C4-2B (cell line): Measurements from ENCODE around the gene LRRC70.

Experiments
- ZFX ChIP-seq: fragments of 450-650 bp; IDR thresholded peaks from 2 replicates; pipeline ENCODE4 v1.6.1; 2017
- TF ChIP-seq, protein P1 (sequence below): fragments of 450-650 bp; conservative IDR thresholded peaks from 2 replicates; pipeline ENCODE4 v1.5.1; 2017; ENCODE audit warnings: mild to moderate bottlenecking

GRCh38 chr5:62568143-62568542 is 10.5 kb upstream of the LRRC70 start:
- TF ChIP-seq, protein P1, sequence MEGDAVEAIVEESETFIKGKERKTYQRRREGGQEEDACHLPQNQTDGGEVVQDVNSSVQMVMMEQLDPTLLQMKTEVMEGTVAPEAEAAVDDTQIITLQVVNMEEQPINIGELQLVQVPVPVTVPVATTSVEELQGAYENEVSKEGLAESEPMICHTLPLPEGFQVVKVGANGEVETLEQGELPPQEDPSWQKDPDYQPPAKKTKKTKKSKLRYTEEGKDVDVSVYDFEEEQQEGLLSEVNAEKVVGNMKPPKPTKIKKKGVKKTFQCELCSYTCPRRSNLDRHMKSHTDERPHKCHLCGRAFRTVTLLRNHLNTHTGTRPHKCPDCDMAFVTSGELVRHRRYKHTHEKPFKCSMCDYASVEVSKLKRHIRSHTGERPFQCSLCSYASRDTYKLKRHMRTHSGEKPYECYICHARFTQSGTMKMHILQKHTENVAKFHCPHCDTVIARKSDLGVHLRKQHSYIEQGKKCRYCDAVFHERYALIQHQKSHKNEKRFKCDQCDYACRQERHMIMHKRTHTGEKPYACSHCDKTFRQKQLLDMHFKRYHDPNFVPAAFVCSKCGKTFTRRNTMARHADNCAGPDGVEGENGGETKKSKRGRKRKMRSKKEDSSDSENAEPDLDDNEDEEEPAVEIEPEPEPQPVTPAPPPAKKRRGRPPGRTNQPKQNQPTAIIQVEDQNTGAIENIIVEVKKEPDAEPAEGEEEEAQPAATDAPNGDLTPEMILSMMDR: no peak
- no peak for TF ChIP-seq ZFX
